ENCODE results near the gene SAP130.
A peak's percentile ranks its signal among the peaks of the same experiment; 100 is the strongest.

The SAP130 gene

DNA sequence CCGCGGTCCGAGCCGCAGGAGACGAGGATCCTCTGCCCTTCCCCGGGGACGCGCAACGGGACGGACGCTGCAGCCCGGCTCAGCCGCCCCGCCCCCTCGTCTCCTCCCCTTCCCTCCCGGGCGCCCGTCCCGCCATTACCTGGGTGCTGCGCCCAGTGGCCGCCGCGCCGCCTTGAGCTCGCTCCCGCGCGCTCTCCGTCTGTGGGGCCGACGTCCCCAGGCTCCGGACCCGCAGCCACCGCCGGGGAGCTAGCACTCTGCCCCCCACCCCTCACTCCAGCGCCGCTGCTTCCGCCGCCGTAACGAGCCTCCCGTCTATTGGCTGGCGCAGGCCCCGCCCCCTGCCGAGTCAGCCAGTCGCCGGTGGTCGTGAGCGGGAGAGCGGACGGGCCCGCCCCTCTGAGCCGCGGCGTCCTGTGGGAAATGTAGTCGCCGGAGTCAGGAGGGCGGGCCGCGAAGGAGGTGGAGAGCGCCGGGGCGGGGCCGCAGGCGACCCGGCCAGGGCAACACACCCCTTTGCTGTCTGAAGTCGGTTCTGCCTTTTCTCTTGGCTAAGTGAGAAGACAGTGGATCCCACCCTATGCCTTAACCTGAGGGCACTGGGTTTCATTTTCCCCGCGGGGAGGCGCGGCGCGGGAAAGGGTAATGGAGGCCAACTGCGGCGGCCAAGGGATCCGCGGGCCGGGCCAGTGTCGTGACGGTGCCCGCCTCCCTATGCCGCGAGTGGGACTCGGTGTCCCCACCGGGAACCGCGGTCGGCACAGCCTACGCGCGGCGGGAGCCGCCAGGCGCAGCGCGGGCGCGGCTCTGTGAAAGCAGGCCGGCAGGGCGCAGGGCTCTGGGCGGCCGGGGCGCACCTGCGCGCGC is at the start of gene SAP130:
Gene SAP130 (minus strand): TSS at position 259 of the 867 bp plus-strand sequence. CDS start 1,767 bp downstream, outside the sequence.
- TF ChIP-seq EZH2phosphoT487 (IDR thresholded peaks at IDR 0.05; ENCODE audit: low read length) (no peak), EZH2 (optimal IDR thresholded peaks at IDR 0.05; ENCODE audit: low read depth, low read length) (no peak)
- TF ChIP-seq, protein P1, sequence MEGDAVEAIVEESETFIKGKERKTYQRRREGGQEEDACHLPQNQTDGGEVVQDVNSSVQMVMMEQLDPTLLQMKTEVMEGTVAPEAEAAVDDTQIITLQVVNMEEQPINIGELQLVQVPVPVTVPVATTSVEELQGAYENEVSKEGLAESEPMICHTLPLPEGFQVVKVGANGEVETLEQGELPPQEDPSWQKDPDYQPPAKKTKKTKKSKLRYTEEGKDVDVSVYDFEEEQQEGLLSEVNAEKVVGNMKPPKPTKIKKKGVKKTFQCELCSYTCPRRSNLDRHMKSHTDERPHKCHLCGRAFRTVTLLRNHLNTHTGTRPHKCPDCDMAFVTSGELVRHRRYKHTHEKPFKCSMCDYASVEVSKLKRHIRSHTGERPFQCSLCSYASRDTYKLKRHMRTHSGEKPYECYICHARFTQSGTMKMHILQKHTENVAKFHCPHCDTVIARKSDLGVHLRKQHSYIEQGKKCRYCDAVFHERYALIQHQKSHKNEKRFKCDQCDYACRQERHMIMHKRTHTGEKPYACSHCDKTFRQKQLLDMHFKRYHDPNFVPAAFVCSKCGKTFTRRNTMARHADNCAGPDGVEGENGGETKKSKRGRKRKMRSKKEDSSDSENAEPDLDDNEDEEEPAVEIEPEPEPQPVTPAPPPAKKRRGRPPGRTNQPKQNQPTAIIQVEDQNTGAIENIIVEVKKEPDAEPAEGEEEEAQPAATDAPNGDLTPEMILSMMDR (IDR thresholded peaks at IDR 0.05; ENCODE audit: low read length): no peak; the same call in 1 of the 2 replicates
- H3K9me3 ChIP-seq (replicated peaks; ENCODE audit: insufficient read depth, low read length): no peaks in the 10 kb centered on the region
- no peaks in the 10 kb centered on the region for H4K20me1 ChIP-seq (ENCODE audit: insufficient read depth, low read length)
- peak within 1 kb of the TSS; percentile 100 for H2AFZ ChIP-seq (ENCODE audit: low read length)
- H3K9ac ChIP-seq (ENCODE audit: low read length): peak within 1 kb of the TSS; percentile 93
- H3K4me3 ChIP-seq (ENCODE audit: low read length): peak within 1 kb of the TSS; percentile 98
- peak; percentile 96 for DNase-seq
- H3K36me3 ChIP-seq (replicated peaks; ENCODE audit: insufficient read depth, low read length): no peaks in the 10 kb centered on the region
- peaks cover 10% of the 10 kb centered on the region for H3K4me1 ChIP-seq (ENCODE audit: low read length)
- H3K27me3 ChIP-seq (replicated peaks; ENCODE audit: insufficient read depth, low read length): no peaks in the 10 kb centered on the region
- H3K9me2 ChIP-seq (replicated peaks; ENCODE audit: insufficient read depth, low read length): no peaks in the 10 kb centered on the region
- peaks cover 38% of the 10 kb centered on the region for H3K79me2 ChIP-seq (ENCODE audit: low read length)
- peak within 1 kb of the TSS; percentile 87 for H3K27ac ChIP-seq (ENCODE audit: low read length)
- H3K4me2 ChIP-seq (ENCODE audit: low read depth, low read length): peak within 1 kb of the TSS; percentile 92
- peaks cover 11% of the 10 kb centered on the region for H3F3A ChIP-seq (ENCODE audit: insufficient read depth, low read length)

DNA sequence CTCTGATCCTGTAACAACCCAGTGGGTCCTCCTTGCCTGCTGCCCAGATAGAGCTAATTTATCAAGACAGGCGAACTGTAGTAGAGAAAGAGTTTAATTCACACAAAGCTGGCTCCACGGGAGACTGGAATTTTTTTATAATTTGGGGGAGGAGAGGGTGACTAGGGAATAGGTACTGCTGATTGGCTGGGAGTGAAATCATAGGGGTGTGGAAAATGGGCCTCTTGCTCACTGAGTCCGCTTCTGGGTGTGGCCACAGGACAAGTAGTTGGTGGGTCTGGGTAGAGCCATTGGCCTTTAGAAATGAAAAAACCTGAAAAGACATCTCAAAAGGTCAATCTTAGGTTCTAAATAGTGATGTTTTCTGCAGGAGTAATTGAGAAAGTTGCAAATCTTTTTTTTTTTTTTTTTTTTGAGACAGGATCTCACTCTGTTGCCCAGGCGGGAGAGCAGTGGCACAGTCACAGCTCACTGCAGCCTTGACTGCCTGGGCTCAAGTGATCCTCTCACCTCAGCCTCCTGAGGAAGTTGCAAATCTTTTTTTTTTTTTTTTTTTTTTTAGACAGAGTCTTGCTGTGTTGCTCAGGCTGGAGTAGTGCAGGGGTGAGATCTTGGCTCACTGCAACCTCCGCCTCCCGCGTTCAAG is 48.7 kb upstream of the SAP130 start:
- H3K4me1 ChIP-seq (ENCODE audit: low read length): no peaks in the 10 kb centered on the region
- H3K79me2 ChIP-seq (ENCODE audit: low read length): no peaks in the 10 kb centered on the region
- no peaks in the 10 kb centered on the region for H3K9me3 ChIP-seq (replicated peaks; ENCODE audit: insufficient read depth, low read length)
- DNase-seq: no peak
- no peak overlapping the region for H3K27ac ChIP-seq (ENCODE audit: low read length)
- no peaks in the 10 kb centered on the region for H3F3A ChIP-seq (ENCODE audit: insufficient read depth, low read length)
- TF ChIP-seq, protein P1 (IDR thresholded peaks at IDR 0.05; ENCODE audit: low read length): no peak
- no peak for TF ChIP-seq EZH2 (optimal IDR thresholded peaks at IDR 0.05; ENCODE audit: low read depth, low read length)
- TF ChIP-seq EZH2phosphoT487 (IDR thresholded peaks at IDR 0.05; ENCODE audit: low read length): no peak
- H3K4me2 ChIP-seq (ENCODE audit: low read depth, low read length): no peak overlapping the region
- H4K20me1 ChIP-seq (ENCODE audit: insufficient read depth, low read length): no peaks in the 10 kb centered on the region
- H3K4me3 ChIP-seq (ENCODE audit: low read length): no peak overlapping the region
- H3K9me2 ChIP-seq (replicated peaks; ENCODE audit: insufficient read depth, low read length): no peaks in the 10 kb centered on the region
- no peaks in the 10 kb centered on the region for H3K27me3 ChIP-seq (replicated peaks; ENCODE audit: insufficient read depth, low read length)
- no peak overlapping the region for H3K9ac ChIP-seq (ENCODE audit: low read length)
- H3K36me3 ChIP-seq (replicated peaks; ENCODE audit: insufficient read depth, low read length): no peaks in the 10 kb centered on the region
- no peak overlapping the region for H2AFZ ChIP-seq (ENCODE audit: low read length)

DNA sequence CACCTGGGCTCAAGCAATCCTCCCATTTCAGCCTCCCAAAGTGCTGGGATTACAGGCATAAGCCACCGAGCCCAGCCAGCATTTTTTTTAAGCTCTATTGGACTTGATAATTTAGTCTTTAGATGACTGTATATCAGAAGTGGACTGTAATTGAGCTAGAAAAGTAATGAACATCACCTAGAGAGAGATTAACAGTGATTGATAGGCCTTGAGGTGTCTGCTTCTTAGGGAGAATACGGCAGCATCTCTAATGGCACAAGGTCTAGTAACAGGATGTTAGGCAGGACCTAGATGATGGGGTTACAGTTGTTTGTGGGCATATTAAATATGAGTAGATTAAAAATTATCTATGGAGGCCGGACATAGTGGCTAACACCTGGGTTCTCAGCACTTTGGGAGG is 45.4 kb upstream of the SAP130 start:
- Histone ChIP-seq H3K27me3 (replicated peaks; ENCODE audit: insufficient read depth, low read length) (no peaks in the 10 kb centered on the region), H3K27ac (ENCODE audit: low read length) (no peak overlapping the region), H3K4me2 (ENCODE audit: low read depth, low read length) (no peak overlapping the region), H3K4me3 (ENCODE audit: low read length) (no peak overlapping the region), H3K9me3 (replicated peaks; ENCODE audit: insufficient read depth, low read length) (no peaks in the 10 kb centered on the region), H4K20me1 (ENCODE audit: insufficient read depth, low read length) (no peaks in the 10 kb centered on the region), H3F3A (ENCODE audit: insufficient read depth, low read length) (no peaks in the 10 kb centered on the region), H3K9me2 (replicated peaks; ENCODE audit: insufficient read depth, low read length) (no peaks in the 10 kb centered on the region), H3K9ac (ENCODE audit: low read length) (no peak overlapping the region), H3K79me2 (ENCODE audit: low read length) (no peaks in the 10 kb centered on the region), H2AFZ (ENCODE audit: low read length) (no peak overlapping the region), H3K36me3 (replicated peaks; ENCODE audit: insufficient read depth, low read length) (no peaks in the 10 kb centered on the region), H3K4me1 (ENCODE audit: low read length) (no peaks in the 10 kb centered on the region)
- TF ChIP-seq EZH2 (optimal IDR thresholded peaks at IDR 0.05; ENCODE audit: low read depth, low read length) (no peak), EZH2phosphoT487 (IDR thresholded peaks at IDR 0.05; ENCODE audit: low read length) (no peak)
- TF ChIP-seq, protein P1 (IDR thresholded peaks at IDR 0.05; ENCODE audit: low read length): no peak
- no peak for DNase-seq

Data from MM.1S (cell line).